Endodermal cell (in vitro differentiated cells): Measurements from ENCODE around the gene OSBPL3. TPM values are rescaled to one million over a fixed set of nuclear protein-coding genes. Genes with fewer than 3 reads are reported as not detected.

Experiments used
- DNase-seq: peaks from one replicate; pipeline ENCODE4 v3.0.0-alpha.2; 2017
- H3K27ac ChIP-seq: 2 replicates; pipeline ENCODE4 v1.5.1; 2013; ENCODE audit warnings: mild to moderate bottlenecking, low read depth, low read length, moderate library complexity
- H3K27me3 ChIP-seq: 2 replicates; pipeline ENCODE4 v1.6.1; 2013; ENCODE audit warnings: mild to moderate bottlenecking, low read length, moderate library complexity; ENCODE audit not compliant: insufficient read depth, control insufficient read depth, poor library complexity, severe bottlenecking
- H3K36me3 ChIP-seq: 2 replicates; pipeline ENCODE4 v1.7.0; 2013; ENCODE audit warnings: mild to moderate bottlenecking, low read length, moderate library complexity; ENCODE audit not compliant: control insufficient read depth, insufficient read depth
- H3K4me1 ChIP-seq: one replicate; pipeline ENCODE4 v1.7.0; 2013; ENCODE audit warnings: low read length; ENCODE audit not compliant: control insufficient read depth, insufficient read depth
- H3K4me3 ChIP-seq: 2 replicates; pipeline ENCODE4 v1.5.1; 2013; ENCODE audit warnings: mild to moderate bottlenecking, low read length, moderate library complexity
- H3K9ac ChIP-seq: 2 replicates; pipeline ENCODE4 v1.6.1; 2013; ENCODE audit warnings: mild to moderate bottlenecking, low read length, moderate library complexity; ENCODE audit not compliant: poor library complexity, severe bottlenecking; ENCODE audit errors: extremely low read depth
- H3K9me3 ChIP-seq: 2 replicates; pipeline ENCODE4 v1.6.1; 2013; ENCODE audit warnings: mild to moderate bottlenecking, low read length, moderate library complexity; ENCODE audit not compliant: control insufficient read depth
- H3K27ac Mint-ChIP-seq: 2 replicates; pipeline ENCODE4 v1.8.0; 2020; ENCODE audit warnings: mixed read lengths
- H3K27me3 Mint-ChIP-seq: 2 replicates; pipeline ENCODE4 v1.8.0; 2021; ENCODE audit warnings: mild to moderate bottlenecking, mixed read lengths; ENCODE audit not compliant: insufficient read depth
- H3K36me3 Mint-ChIP-seq: 2 replicates; pipeline ENCODE4 v1.8.0; 2020; ENCODE audit warnings: low read depth, mixed read lengths
- H3K4me1 Mint-ChIP-seq: 2 replicates; pipeline ENCODE4 v1.8.0; 2020; ENCODE audit warnings: mixed read lengths
- H3K4me3 Mint-ChIP-seq: 2 replicates; pipeline ENCODE4 v1.8.0; 2020; ENCODE audit warnings: mild to moderate bottlenecking, moderate library complexity, mixed read lengths
- H3K9me3 Mint-ChIP-seq: 2 replicates; pipeline ENCODE4 v1.8.0; 2020; ENCODE audit warnings: mild to moderate bottlenecking, mixed read lengths
- CTCF ChIP-seq: fragments of 200-600 bp; sonication (generic); conservative IDR thresholded peaks from 2 replicates; pipeline ENCODE4 v1.5.0; 2021; ENCODE audit warnings: antibody characterized with exemption, mild to moderate bottlenecking
- WGBS, 2 experiments: methylation state at CpG; one replicate each; pipeline versions ENCODE4 v1.1.5 to v1.1.7; 2013; ENCODE audit warnings: missing lambda C conversion rate in 2 of 2, mixed read lengths in 1 of 2; ENCODE audit not compliant: insufficient coverage in 1 of 2, insufficient read length in 1 of 2; 5-methylcytosine and 5-hydroxymethylcytosine counted together
- total RNA-seq, 2 donors: library from RNA; stranded (reverse); fragmentation: NEBNext Ultra II Directional in 1 of 2; extraction: Animal tissue kit (Norgen Biotek cat#: 25700) in 1 of 2; gene quantifications; 2 replicates in 1 of 2; 3 replicates in 1 of 2; pipeline ENCODE4 v1.2.1, GENCODE V29; 2021

The OSBPL3 gene
- total RNA-seq, 2 donors from 2014 or later = 9.8 to 11.3 TPM

- Mint-ChIP-seq H3K4me1 (peaks cover 27% of the 10 kb centered on the region), H3K9me3 (no peaks in the 10 kb centered on the region), H3K36me3 (no peaks in the 10 kb centered on the region), H3K27me3 (no peaks in the 10 kb centered on the region), H3K27ac (no peak overlapping the region), H3K4me3 (no peak overlapping the region)
- TF ChIP-seq CTCF = no peak
- no peaks in the 10 kb centered on the region for H3K9me3 ChIP-seq
- 92 to 100% methylated on average over 1 to 3 of the region's 3 CpGs for WGBS, 2 experiments
- H3K9ac ChIP-seq = no peak overlapping the region
- DNase-seq = no peak
- peaks cover 3% of the 10 kb centered on the region for H3K4me1 ChIP-seq
- peak overlapping the region; percentile 7 for H3K27ac ChIP-seq
- no peak overlapping the region for H3K4me3 ChIP-seq
- H3K27me3 ChIP-seq = no peaks in the 10 kb centered on the region
- H3K36me3 ChIP-seq = no peaks in the 10 kb centered on the region
Observed at GRCh38 chr7:24882989-24883621, 96.9 kb downstream of the OSBPL3 start.

GRCh38 chr7:24881623-24882022, 98.4 kb downstream of the OSBPL3 start:
- WGBS, 2 experiments = 87 to 93% methylated on average over 4 of the region's 4 CpGs
- peak; percentile 76 for TF ChIP-seq CTCF
- no peak overlapping the region for H3K27ac Mint-ChIP-seq
- peak; percentile 69 for DNase-seq
- H3K9ac ChIP-seq = no peak overlapping the region
- H3K36me3 Mint-ChIP-seq = no peaks in the 10 kb centered on the region
- no peaks in the 10 kb centered on the region for H3K9me3 Mint-ChIP-seq
- no peak overlapping the region for H3K4me3 ChIP-seq
- no peak overlapping the region for H3K4me3 Mint-ChIP-seq
- H3K36me3 ChIP-seq = no peaks in the 10 kb centered on the region
- no peaks in the 10 kb centered on the region for H3K9me3 ChIP-seq
- H3K27me3 ChIP-seq = no peaks in the 10 kb centered on the region
- H3K27me3 Mint-ChIP-seq = no peaks in the 10 kb centered on the region
- peaks cover 3% of the 10 kb centered on the region for H3K4me1 ChIP-seq
- peaks cover 34% of the 10 kb centered on the region for H3K4me1 Mint-ChIP-seq
- H3K27ac ChIP-seq = no peak overlapping the region

GRCh38 chr7:24880886-24881285, 99.1 kb downstream of the OSBPL3 start:
- Mint-ChIP-seq H3K27ac (no peak overlapping the region), H3K27me3 (no peaks in the 10 kb centered on the region), H3K9me3 (no peaks in the 10 kb centered on the region), H3K36me3 (no peaks in the 10 kb centered on the region), H3K4me3 (no peak overlapping the region), H3K4me1 (peaks cover 31% of the 10 kb centered on the region)
- DNase-seq = no peak
- H3K27me3 ChIP-seq = no peaks in the 10 kb centered on the region
- TF ChIP-seq CTCF = no peak
- no peaks in the 10 kb centered on the region for H3K36me3 ChIP-seq
- H3K27ac ChIP-seq = no peak overlapping the region
- H3K4me1 ChIP-seq = peaks cover 3% of the 10 kb centered on the region
- H3K4me3 ChIP-seq = no peak overlapping the region
- H3K9me3 ChIP-seq = no peaks in the 10 kb centered on the region
- H3K9ac ChIP-seq = no peak overlapping the region
